Stimulated activated naive CD8-positive, alpha-beta T cell treated with anti-CD3 and anti-CD28 coated beads, Interleukin-15, Interleukin-2, amounts not matched to agents 100 ng/mL and 50 ng/mL, for 24 hours (primary cell): Measurements from ENCODE around the gene ARGLU1.

Experiments
- H3K27ac Mint-ChIP-seq: one replicate; pipeline ENCODE4 v1.8.0; 2021; ENCODE audit warnings: mild to moderate bottlenecking, mixed read lengths
- H3K27me3 Mint-ChIP-seq: one replicate; pipeline ENCODE4 v1.8.0; 2021; ENCODE audit warnings: mixed read lengths
- H3K36me3 Mint-ChIP-seq: one replicate; pipeline ENCODE4 v1.8.0; 2021; ENCODE audit warnings: low read depth, mixed read lengths
- H3K4me1 Mint-ChIP-seq: one replicate; pipeline ENCODE4 v1.8.0; 2021; ENCODE audit warnings: low read depth, mixed read lengths
- H3K4me3 Mint-ChIP-seq: one replicate; pipeline ENCODE4 v1.8.0; 2021; ENCODE audit warnings: mild to moderate bottlenecking, mixed read lengths
- H3K9me3 Mint-ChIP-seq: one replicate; pipeline ENCODE4 v1.8.0; 2021; ENCODE audit warnings: mixed read lengths

ARGLU1 gene

GRCh38 chr13:106497079-106497478 is 70.9 kb downstream of the ARGLU1 start:
- Mint-ChIP-seq H3K9me3 (no peaks in the 10 kb centered on the region), H3K36me3 (no peaks in the 10 kb centered on the region), H3K4me1 (peaks cover 9% of the 10 kb centered on the region), H3K27ac (no peak overlapping the region), H3K4me3 (no peak overlapping the region), H3K27me3 (peaks cover 65% of the 10 kb centered on the region)

- H3K27me3 Mint-ChIP-seq: peaks cover 69% of the 10 kb centered on the region
- H3K36me3 Mint-ChIP-seq: no peaks in the 10 kb centered on the region
- H3K9me3 Mint-ChIP-seq: no peaks in the 10 kb centered on the region
- H3K4me3 Mint-ChIP-seq: no peak overlapping the region
- no peak overlapping the region for H3K27ac Mint-ChIP-seq
- H3K4me1 Mint-ChIP-seq: peaks cover 12% of the 10 kb centered on the region
Measured at GRCh38 chr13:106496072-106496997, 71.6 kb downstream of the ARGLU1 start.

DNA sequence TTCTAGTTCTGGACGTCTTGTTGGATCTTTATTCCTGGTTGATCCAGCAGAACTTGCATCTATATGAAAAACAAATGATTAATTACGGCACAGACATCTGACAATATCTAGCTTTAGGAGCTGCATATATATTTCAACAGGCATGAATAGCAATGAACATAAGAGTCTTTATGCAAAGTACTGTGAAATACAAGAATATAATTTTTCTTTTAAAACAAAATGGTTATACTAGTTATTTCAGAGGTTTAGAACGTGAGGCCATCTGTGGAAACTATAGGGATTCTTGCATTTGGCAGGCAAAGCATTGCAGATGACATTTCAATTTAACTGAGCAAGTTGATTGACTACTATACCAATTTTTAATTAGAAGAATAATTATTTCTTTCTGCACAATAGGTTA is 73.0 kb downstream of the ARGLU1 start:
- Mint-ChIP-seq H3K27ac (no peak overlapping the region), H3K27me3 (peaks cover 80% of the 10 kb centered on the region), H3K4me3 (no peak overlapping the region), H3K4me1 (peaks cover 20% of the 10 kb centered on the region), H3K36me3 (no peaks in the 10 kb centered on the region), H3K9me3 (no peaks in the 10 kb centered on the region)

DNA sequence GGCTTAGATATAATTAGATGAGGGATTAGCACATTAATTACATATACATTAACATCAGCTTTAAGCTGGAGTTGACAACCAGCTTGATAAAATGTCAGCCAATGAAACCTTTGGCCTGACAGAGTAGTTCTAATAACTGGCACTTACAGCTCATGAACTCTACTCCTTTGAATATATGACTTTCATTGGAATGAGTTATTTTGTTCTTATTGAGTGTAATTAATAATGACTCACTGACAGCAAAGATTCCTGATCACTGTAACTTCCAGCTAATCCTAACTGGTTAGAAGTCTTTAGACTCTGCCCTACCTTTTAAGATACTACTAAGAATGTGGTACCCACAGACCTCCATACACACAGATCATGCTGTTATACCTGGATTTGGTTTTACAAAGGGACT is 73.4 kb downstream of the ARGLU1 start:
- no peak overlapping the region for H3K4me3 Mint-ChIP-seq
- peaks cover 83% of the 10 kb centered on the region for H3K27me3 Mint-ChIP-seq
- no peak overlapping the region for H3K27ac Mint-ChIP-seq
- no peaks in the 10 kb centered on the region for H3K36me3 Mint-ChIP-seq
- no peaks in the 10 kb centered on the region for H3K9me3 Mint-ChIP-seq
- H3K4me1 Mint-ChIP-seq: peaks cover 20% of the 10 kb centered on the region

DNA sequence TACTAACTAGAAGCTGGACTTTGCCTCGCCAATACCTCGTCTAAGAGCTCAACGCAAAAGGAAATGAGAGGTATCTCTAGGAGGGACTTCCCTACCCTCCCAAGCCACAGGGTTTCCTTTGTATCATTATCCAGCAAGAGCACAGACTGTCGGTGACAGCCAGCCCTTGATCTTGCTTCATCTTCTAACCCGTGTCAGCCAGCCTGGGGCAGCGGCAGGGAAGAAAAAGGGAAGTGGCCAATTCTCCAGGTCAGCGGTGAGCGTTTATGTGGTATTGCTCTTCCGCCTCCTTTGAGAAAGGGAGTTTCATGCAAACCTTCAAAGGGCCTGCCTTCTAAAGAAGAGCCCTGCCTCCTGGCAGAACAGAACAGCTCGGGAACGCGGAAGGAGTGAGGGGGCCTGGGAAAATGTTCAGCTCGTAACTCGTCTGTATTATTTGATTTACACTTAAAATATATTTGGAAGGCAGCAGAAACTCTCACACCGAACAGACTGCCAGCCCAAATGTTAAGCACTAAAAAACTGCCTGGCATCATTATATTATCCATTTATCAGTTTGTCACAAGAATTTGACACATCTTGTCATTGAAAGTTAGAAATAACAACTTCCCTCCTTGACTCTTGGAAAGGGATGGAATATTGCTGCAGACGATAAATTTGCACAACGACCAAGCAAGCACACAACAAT is 74.3 kb downstream of the ARGLU1 start:
- Mint-ChIP-seq H3K27me3 (peaks cover 83% of the 10 kb centered on the region), H3K4me3 (no peak overlapping the region), H3K27ac (no peak overlapping the region), H3K36me3 (no peaks in the 10 kb centered on the region), H3K4me1 (peaks cover 20% of the 10 kb centered on the region), H3K9me3 (no peaks in the 10 kb centered on the region)

GRCh38 chr13:106492588-106493475 is 75.1 kb downstream of the ARGLU1 start:
- Mint-ChIP-seq H3K27ac (no peak overlapping the region), H3K36me3 (no peaks in the 10 kb centered on the region), H3K9me3 (no peaks in the 10 kb centered on the region), H3K4me3 (no peak overlapping the region), H3K27me3 (peaks cover 83% of the 10 kb centered on the region), H3K4me1 (peaks cover 20% of the 10 kb centered on the region)

DNA sequence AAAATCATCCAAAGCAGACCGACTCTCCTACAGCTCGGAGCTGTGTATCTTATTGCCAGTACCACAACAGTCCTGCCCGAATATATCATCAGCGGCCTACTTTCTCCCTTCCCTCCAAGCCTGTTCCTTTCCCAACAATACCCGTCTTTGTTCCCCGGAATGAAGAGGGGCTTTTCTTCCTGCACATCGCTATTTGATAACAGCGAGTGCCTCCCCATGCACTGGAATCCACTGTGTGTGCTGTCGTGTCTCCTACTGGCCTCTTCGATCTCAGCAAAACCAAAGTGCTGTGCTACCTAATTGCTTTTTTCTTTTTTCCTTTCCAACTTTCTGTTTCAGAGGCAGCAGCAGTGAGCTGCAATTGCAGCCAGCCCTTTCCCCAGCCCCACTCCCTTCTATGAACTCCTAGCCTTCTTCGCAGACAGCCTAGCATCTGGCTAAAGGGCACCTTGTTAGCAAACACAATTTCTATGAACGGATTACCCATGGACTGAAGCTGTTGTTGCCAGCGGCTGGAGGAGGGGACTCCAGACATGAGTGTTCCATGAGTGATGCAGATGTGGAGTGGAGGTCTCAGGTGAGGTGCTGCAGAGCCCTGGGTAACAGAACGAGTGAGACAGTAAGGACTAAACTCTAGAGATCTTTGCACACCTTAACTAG is 75.9 kb downstream of the ARGLU1 start:
- H3K27ac Mint-ChIP-seq: no peak overlapping the region
- no peaks in the 10 kb centered on the region for H3K36me3 Mint-ChIP-seq
- H3K4me1 Mint-ChIP-seq: peaks cover 20% of the 10 kb centered on the region
- no peak overlapping the region for H3K4me3 Mint-ChIP-seq
- H3K9me3 Mint-ChIP-seq: no peaks in the 10 kb centered on the region
- peaks cover 81% of the 10 kb centered on the region for H3K27me3 Mint-ChIP-seq
